Neuronal stem cell (in vitro differentiated cells): ENCODE results near the gene PRSS56.

Source experiments
- DNase-seq: peaks from one replicate; pipeline ENCODE4 v3.0.0-alpha.2; 2013; ENCODE audit warnings: low spot score
- H2AFZ ChIP-seq: one replicate; pipeline ENCODE4 v1.6.1; 2013; ENCODE audit warnings: mild to moderate bottlenecking, low read length, inconsistent platforms
- H2AK5ac ChIP-seq: 2 replicates; pipeline ENCODE4 v1.6.1; 2013; ENCODE audit warnings: low read depth, mild to moderate bottlenecking, inconsistent platforms, low read length, moderate library complexity, mixed read lengths
- H2BK120ac ChIP-seq: 2 replicates; pipeline ENCODE4 v1.6.1; 2013; ENCODE audit warnings: low read depth, mild to moderate bottlenecking, inconsistent platforms, low read length, moderate library complexity, mixed read lengths
- H2BK12ac ChIP-seq: one replicate; pipeline ENCODE4 v1.6.1; 2013; ENCODE audit warnings: low read length, inconsistent platforms
- H2BK15ac ChIP-seq: 2 replicates; pipeline ENCODE4 v1.6.1; 2013; ENCODE audit warnings: mild to moderate bottlenecking, low read length, inconsistent platforms, mixed read lengths
- H2BK5ac ChIP-seq: one replicate; pipeline ENCODE4 v1.6.1; 2013; ENCODE audit warnings: inconsistent platforms, mild to moderate bottlenecking, low read length, moderate library complexity
- H3K14ac ChIP-seq: one replicate; pipeline ENCODE4 v1.6.1; 2013; ENCODE audit warnings: low read length, inconsistent platforms
- H3K18ac ChIP-seq: 2 replicates; pipeline ENCODE4 v1.6.1; 2013; ENCODE audit warnings: low read length, inconsistent platforms
- H3K23ac ChIP-seq: 2 replicates; pipeline ENCODE4 v1.6.1; 2013; ENCODE audit warnings: low read depth, mild to moderate bottlenecking, mixed read lengths, low read length, inconsistent platforms; ENCODE audit not compliant: poor library complexity
- H3K27ac ChIP-seq: replicated peaks from 3 replicates; pipeline ENCODE4 v1.5.1; 2013; ENCODE audit warnings: low read length, inconsistent platforms
- H3K27me3 ChIP-seq, 3 experiments: 2 replicates each; pipeline ENCODE4 v1.6.1; 2013; ENCODE audit warnings: low read length in 3 of 3, mild to moderate bottlenecking in 2 of 3, inconsistent platforms in 1 of 3, low read depth in 1 of 3, mixed read lengths in 1 of 3, moderate library complexity in 1 of 3; ENCODE audit not compliant: control insufficient read depth in 3 of 3, insufficient read depth in 3 of 3
- H3K36me3 ChIP-seq, 2 donors: replicated peaks in 1 of 2; 2 replicates each; pipeline ENCODE4 v1.6.1; 2013; ENCODE audit warnings: low read length in 2 of 2; ENCODE audit not compliant: control insufficient read depth in 2 of 2, insufficient read depth in 2 of 2
- H3K4ac ChIP-seq: 2 replicates; pipeline ENCODE4 v1.6.1; 2013; ENCODE audit warnings: inconsistent platforms, mild to moderate bottlenecking, low read length, moderate library complexity
- H3K4me1 ChIP-seq, 2 donors: 1 replicate in 1 of 2; 2 replicates in 1 of 2; pipeline ENCODE4 v1.6.1; 2013; ENCODE audit warnings: low read length in 2 of 2, low read depth in 1 of 2; ENCODE audit not compliant: control insufficient read depth in 2 of 2, insufficient read depth in 1 of 2
- H3K4me2 ChIP-seq: one replicate; pipeline ENCODE4 v1.6.1; 2013; ENCODE audit warnings: mild to moderate bottlenecking, low read length, inconsistent platforms; ENCODE audit not compliant: insufficient read depth, poor library complexity, severe bottlenecking
- H3K4me3 ChIP-seq, 2 donors: 2 replicates each; pipeline ENCODE4 v1.5.1; 2013; ENCODE audit warnings: low read length in 2 of 2, mild to moderate bottlenecking in 2 of 2, inconsistent platforms in 1 of 2, moderate library complexity in 1 of 2
- H3K79me1 ChIP-seq: one replicate; pipeline ENCODE4 v1.6.1; 2013; ENCODE audit warnings: low read depth, mild to moderate bottlenecking, inconsistent platforms, low read length, moderate library complexity
- H3K9ac ChIP-seq: one replicate; pipeline ENCODE4 v1.6.1; 2013; ENCODE audit warnings: mild to moderate bottlenecking, low read depth, low read length, inconsistent platforms; ENCODE audit not compliant: poor library complexity
- H3K9me3 ChIP-seq, 2 donors: replicated peaks in 1 of 2; 2 replicates each; pipeline versions ENCODE3 to v1.6.1; 2013; ENCODE audit warnings: low read length in 2 of 2, mild to moderate bottlenecking in 2 of 2, inconsistent platforms in 1 of 2, low read depth in 1 of 2, mixed read lengths in 1 of 2, moderate library complexity in 1 of 2; ENCODE audit not compliant: control insufficient read depth in 2 of 2, insufficient read depth in 1 of 2
- H4K8ac ChIP-seq: one replicate; pipeline ENCODE4 v1.6.1; 2013; ENCODE audit warnings: low read depth, mild to moderate bottlenecking, inconsistent platforms, low read length, moderate library complexity
- H4K91ac ChIP-seq: one replicate; pipeline ENCODE4 v1.6.1; 2013; ENCODE audit warnings: low read length, low read depth, mild to moderate bottlenecking, inconsistent platforms; ENCODE audit not compliant: poor library complexity
- WGBS, 2 donors: extraction: QIAGEN DNeasy Blood & Tissue Kit; methylation state at CpG; one replicate each; pipeline ENCODE4 v1.1.7; 2013; ENCODE audit warnings: missing lambda C conversion rate in 2 of 2, mixed read lengths in 1 of 2; ENCODE audit not compliant: insufficient read length in 2 of 2, insufficient replicate concordance in 1 of 2; ENCODE audit errors: extremely low coverage in 2 of 2; 5-methylcytosine and 5-hydroxymethylcytosine counted together

The PRSS56 gene

DNA sequence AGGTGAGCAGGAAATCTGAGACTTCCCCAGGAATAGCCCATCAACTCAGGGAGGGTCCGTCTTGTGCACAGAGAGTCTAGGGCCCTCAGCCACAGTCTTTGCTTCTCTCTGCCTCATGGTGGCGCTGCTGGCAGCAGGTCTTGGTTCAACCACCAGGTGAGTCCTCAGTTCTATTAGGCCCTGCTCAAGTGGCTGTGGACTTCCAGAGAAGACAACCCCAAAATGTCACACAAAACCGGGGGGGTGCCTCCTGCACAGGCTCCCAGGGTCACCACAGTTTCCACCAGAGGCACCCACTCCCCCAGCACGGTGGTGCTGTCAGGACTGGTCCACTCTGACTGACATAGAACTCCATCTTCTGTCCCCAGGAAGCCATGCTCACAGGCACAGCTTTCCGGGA lies 16.9 kb downstream of the PRSS56 start:
- no CpG with 5 or more reads among the region's 5 CpGs for WGBS, 2 donors
- DNase-seq = no peak

GRCh38 chr2:232537499-232537898 lies 17.3 kb downstream of the PRSS56 start:
- Histone ChIP-seq H3K4me2 (no peak overlapping the region), H3K4me3 (no peak overlapping the region), H3K9me3 (peaks cover 0 to 2% of the 10 kb centered on the region in 2 donors), H3K4ac (no peak overlapping the region), H3K36me3 (no peaks in the 10 kb centered on the region), H2BK12ac (no peak overlapping the region), H2AFZ (no peak overlapping the region), H2AK5ac (no peak overlapping the region), H3K14ac (no peak overlapping the region), H4K91ac (no peak overlapping the region), H3K79me1 (peaks cover 1% of the 10 kb centered on the region), H4K8ac (no peak overlapping the region), H3K23ac (no peak overlapping the region), H3K4me1 (peaks cover 6 to 17% of the 10 kb centered on the region in 2 donors), H3K27me3 (no peaks in the 10 kb centered on the region), H3K18ac (no peak overlapping the region), H2BK5ac (no peak overlapping the region), H3K9ac (no peak overlapping the region), H3K27ac (no peak overlapping the region), H2BK15ac (no peak overlapping the region), H2BK120ac (no peak overlapping the region)
- WGBS, 2 donors = no CpG with 5 or more reads among the region's 4 CpGs
- DNase-seq = no peak

More for the DNA sequence above, 16.9 kb downstream of the PRSS56 start:
- H2AFZ ChIP-seq = no peak overlapping the region
- no peak overlapping the region for H3K27ac ChIP-seq
- H3K9me3 ChIP-seq = peaks cover 0 to 2% of the 10 kb centered on the region in 2 donors
- no peak overlapping the region for H2AK5ac ChIP-seq
- H3K18ac ChIP-seq = no peak overlapping the region
- no peaks in the 10 kb centered on the region for H3K36me3 ChIP-seq
- no peak overlapping the region for H3K23ac ChIP-seq
- H3K4me1 ChIP-seq = peaks cover 6 to 17% of the 10 kb centered on the region in 2 donors
- H3K4me2 ChIP-seq = no peak overlapping the region
- H4K91ac ChIP-seq = no peak overlapping the region
- no peak overlapping the region for H3K14ac ChIP-seq
- H2BK12ac ChIP-seq = no peak overlapping the region
- no peak overlapping the region for H3K9ac ChIP-seq
- H3K27me3 ChIP-seq = no peaks in the 10 kb centered on the region
- no peak overlapping the region for H3K4me3 ChIP-seq
- H3K79me1 ChIP-seq = peaks cover 2% of the 10 kb centered on the region
- H2BK5ac ChIP-seq = no peak overlapping the region
- no peak overlapping the region for H2BK15ac ChIP-seq
- H4K8ac ChIP-seq = no peak overlapping the region
- H3K4ac ChIP-seq = no peak overlapping the region
- no peak overlapping the region for H2BK120ac ChIP-seq

GRCh38 chr2:232538671-232539070 lies 18.5 kb downstream of the PRSS56 start:
- Histone ChIP-seq H3K4me2 (no peak overlapping the region), H2BK15ac (no peak overlapping the region), H2AFZ (no peak overlapping the region), H3K9me3 (peaks cover 0 to 2% of the 10 kb centered on the region in 2 donors), H3K79me1 (no peaks in the 10 kb centered on the region), H3K4ac (no peak overlapping the region), H4K8ac (no peak overlapping the region), H3K27me3 (no peaks in the 10 kb centered on the region), H3K23ac (no peak overlapping the region), H2BK120ac (no peak overlapping the region), H3K4me1 (peaks cover 6 to 17% of the 10 kb centered on the region in 2 donors), H2BK12ac (no peak overlapping the region), H3K14ac (no peak overlapping the region), H3K4me3 (no peak overlapping the region), H3K27ac (no peak overlapping the region), H3K36me3 (peaks cover 0 to 2% of the 10 kb centered on the region in 2 donors), H2BK5ac (no peak overlapping the region), H4K91ac (no peak overlapping the region), H2AK5ac (no peak overlapping the region), H3K9ac (no peak overlapping the region), H3K18ac (peak overlapping the region; percentile 19)
- no CpG with 5 or more reads among the region's 4 CpGs for WGBS, 2 donors
- DNase-seq = no peak

DNA sequence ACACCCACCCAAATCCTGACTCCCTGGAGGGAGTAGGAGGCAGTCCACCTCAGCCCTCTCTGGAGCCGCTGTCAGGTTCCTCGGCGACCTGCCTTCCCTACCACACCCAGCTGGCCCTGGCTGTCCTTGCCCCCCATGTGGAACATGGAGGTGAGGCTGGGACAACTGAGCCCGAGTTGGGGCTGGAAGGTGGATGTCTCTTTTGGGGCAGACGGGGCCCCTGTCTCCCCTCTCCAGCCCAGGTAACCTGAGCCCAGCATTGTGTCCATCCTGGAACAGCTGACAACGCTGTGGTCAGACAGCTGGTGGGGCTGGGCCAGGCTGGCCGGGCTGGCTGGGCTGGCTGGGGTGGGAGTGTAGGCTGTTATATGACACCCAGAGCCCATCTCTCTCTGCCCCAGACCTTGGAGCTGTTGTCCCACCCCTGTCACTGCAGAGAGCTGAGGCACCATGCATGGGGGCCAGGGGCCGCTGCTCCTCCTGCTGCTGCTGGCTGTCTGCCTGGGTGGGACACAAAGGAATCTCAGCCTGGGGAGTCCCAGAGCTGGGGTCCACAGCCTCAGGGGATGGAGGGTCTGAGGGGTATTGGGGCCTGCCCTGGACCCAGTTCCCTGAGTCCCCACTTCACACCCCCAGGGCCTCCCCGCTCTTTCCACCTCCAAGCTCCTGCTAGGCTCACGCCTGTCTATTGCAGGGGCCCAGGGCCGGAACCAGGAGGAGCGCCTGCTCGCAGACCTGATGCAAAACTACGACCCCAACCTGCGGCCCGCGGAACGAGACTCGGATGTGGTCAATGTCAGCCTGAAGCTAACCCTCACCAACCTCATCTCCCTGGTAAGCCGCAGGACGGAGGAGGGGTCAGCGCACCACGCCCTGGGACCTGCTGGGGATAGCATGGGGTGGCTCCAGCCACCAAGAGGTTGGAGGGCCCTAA lies 19.4 kb downstream of the PRSS56 start, which contains the start of gene CHRNG:
Gene CHRNG (plus strand): TSS at position 395 of the 934 bp plus-strand sequence. CDS start 56 bp downstream, at position 451.
- peak within 1 kb of the TSS; percentile 73 for H3K14ac ChIP-seq
- H3K79me1 ChIP-seq = peaks cover 3% of the 10 kb centered on the region
- peak within 1 kb of the TSS; percentile 19 for H2BK5ac ChIP-seq
- H3K9me3 ChIP-seq = peaks cover 0 to 2% of the 10 kb centered on the region in 2 donors
- DNase-seq = no peak
- H3K4me2 ChIP-seq = peak within 1 kb of the TSS; percentile 23
- no peak within 1 kb of the TSS for H4K91ac ChIP-seq
- H3K4ac ChIP-seq = no peak within 1 kb of the TSS
- peak within 1 kb of the TSS; percentile 6 for H3K23ac ChIP-seq
- H3K27me3 ChIP-seq = no peaks in the 10 kb centered on the region
- H4K8ac ChIP-seq = no peak within 1 kb of the TSS
- peak within 1 kb of the TSS; percentile 55 for H3K18ac ChIP-seq
- no peak within 1 kb of the TSS for H2AFZ ChIP-seq
- H2BK120ac ChIP-seq = no peak within 1 kb of the TSS
- H3K27ac ChIP-seq = no peak within 1 kb of the TSS
- H3K4me1 ChIP-seq = peaks cover 6 to 15% of the 10 kb centered on the region in 2 donors
- peak within 1 kb of the TSS; percentile 71 for H2BK15ac ChIP-seq
- peak within 1 kb of the TSS; percentile 48 for H2AK5ac ChIP-seq
- no CpG with 5 or more reads among the region's 23 CpGs for WGBS, 2 donors
- no peak within 1 kb of the TSS for H2BK12ac ChIP-seq
- peak within 1 kb of the TSS; percentile 73 for H3K9ac ChIP-seq
- peaks cover 2 to 4% of the 10 kb centered on the region in 2 donors for H3K36me3 ChIP-seq
- H3K4me3 ChIP-seq = no peak within 1 kb of the TSS
